ENCODE measurements around the gene ZSCAN22.
"Not testable (repeated sequence)": the region's sequence is repeated elsewhere in the genome, so short reads cannot be mapped to it uniquely, and the experiment has no call there.

ZSCAN22 gene

GRCh38 chr19:58326914-58327726 lies at the start of gene ZSCAN22:
Gene ZSCAN22, plus strand, starts transcription at chr19:58326994. Its CDS starts 7,809 bp downstream, at chr19:58334803.
- DNase-seq, result peak; percentile 96

GRCh38 chr19:58277197-58277596 lies 49.6 kb upstream of the ZSCAN22 start:
- no peak for DNase-seq

- DNase-seq, result no peak
Observed at GRCh38 chr19:58277748-58278540, 48.9 kb upstream of the ZSCAN22 start.

- DNase-seq, result peak; percentile 96
Observed at GRCh38 chr19:58278541-58279041, 48.2 kb upstream of the ZSCAN22 start, which contains the start of gene ZNF8. Gene ZNF8, plus strand, starts transcription at chr19:58278955. Its CDS starts 127 bp downstream, at chr19:58279082.

- peak; percentile 43 for DNase-seq
Observed at GRCh38 chr19:58279042-58279924, 47.5 kb upstream of the ZSCAN22 start.

GRCh38 chr19:58279925-58280316 lies 46.9 kb upstream of the ZSCAN22 start:
- DNase-seq, result no peak

GRCh38 chr19:58284199-58284598 lies 42.6 kb upstream of the ZSCAN22 start:
- DNase-seq, result no peak

GRCh38 chr19:58291943-58292342 lies 34.9 kb upstream of the ZSCAN22 start:
- no peak for DNase-seq

GRCh38 chr19:58294743-58295374 lies 31.9 kb upstream of the ZSCAN22 start:
- no peak for DNase-seq

GRCh38 chr19:58296104-58296503 lies 30.7 kb upstream of the ZSCAN22 start:
- DNase-seq, result no peak

- DNase-seq, result no peak
Observed at GRCh38 chr19:58300620-58301019, 26.2 kb upstream of the ZSCAN22 start.

GRCh38 chr19:58304255-58304654 lies 22.5 kb upstream of the ZSCAN22 start:
- DNase-seq, result no peak

- no peak for DNase-seq
Observed at GRCh38 chr19:58304748-58305064, 22.1 kb upstream of the ZSCAN22 start.

- peak; percentile 94 for DNase-seq
Observed at GRCh38 chr19:58305065-58305931, 21.5 kb upstream of the ZSCAN22 start, which contains the start of gene ERVK3-1. Gene ERVK3-1, plus strand, starts transcription at chr19:58305377. Its CDS starts 6,792 bp downstream, at chr19:58312169.

- DNase-seq, result no peak
Observed at GRCh38 chr19:58305932-58306323, 20.9 kb upstream of the ZSCAN22 start.

- no peak for DNase-seq
Observed at GRCh38 chr19:58307736-58308135, 19.1 kb upstream of the ZSCAN22 start.

GRCh38 chr19:58310685-58311084 lies 16.1 kb upstream of the ZSCAN22 start:
- DNase-seq, result not testable (repeated sequence)

GRCh38 chr19:58311345-58311865 lies 15.4 kb upstream of the ZSCAN22 start:
- DNase-seq, result no peak

GRCh38 chr19:58315580-58315979 lies 11.2 kb upstream of the ZSCAN22 start:
- DNase-seq, result no peak

GRCh38 chr19:58317476-58318072 lies 9.2 kb upstream of the ZSCAN22 start:
- peak; percentile 19 for DNase-seq

Data from amniotic stem cell (primary cell).